ENCODE results near the gene SPARC.

SPARC gene

GRCh38 chr5:151671950-151672349 is 14.8 kb downstream of the SPARC start:
- Histone ChIP-seq H3K27me3 (ENCODE audit: control insufficient read depth, insufficient read depth, low read length) (no peaks in the 10 kb centered on the region), H3K36me3 (ENCODE audit: control insufficient read depth, insufficient read depth, low read length) (peaks cover 37% of the 10 kb centered on the region), H3K9me3 (ENCODE audit: control insufficient read depth, insufficient read depth, low read length) (no peaks in the 10 kb centered on the region), H3K4me3 (ENCODE audit: low read length) (no peak overlapping the region), H3K4me1 (ENCODE audit: control insufficient read depth, insufficient read depth, low read length) (0 out of 2 replicates have a peak, but pooled peaks cover 2% of the 10 kb centered on the region), H3K27ac (ENCODE audit: low read length) (no peak overlapping the region)
- DNase-seq (ENCODE audit: low read depth, low spot score), result no peak
- no CpG with 5 or more reads among the region's 4 CpGs for WGBS (ENCODE audit: insufficient coverage, insufficient read length)

- 0 out of 2 replicates have a peak, but pooled peaks cover 2% of the 10 kb centered on the region for H3K4me1 ChIP-seq (ENCODE audit: control insufficient read depth, insufficient read depth, low read length)
- no peaks in the 10 kb centered on the region for H3K9me3 ChIP-seq (ENCODE audit: control insufficient read depth, insufficient read depth, low read length)
- H3K27me3 ChIP-seq (ENCODE audit: control insufficient read depth, insufficient read depth, low read length), result no peaks in the 10 kb centered on the region
- no peak overlapping the region for H3K27ac ChIP-seq (ENCODE audit: low read length)
- no peak overlapping the region for H3K4me3 ChIP-seq (ENCODE audit: low read length)
- peaks cover 41% of the 10 kb centered on the region for H3K36me3 ChIP-seq (ENCODE audit: control insufficient read depth, insufficient read depth, low read length)
- no peak for DNase-seq (ENCODE audit: low read depth, low spot score)
- WGBS (ENCODE audit: insufficient coverage, insufficient read length), result no CpG with 5 or more reads among the region's 6 CpGs
Measured at GRCh38 chr5:151670953-151671636, 15.6 kb downstream of the SPARC start.

GRCh38 chr5:151670083-151670686 is 16.5 kb downstream of the SPARC start:
- Histone ChIP-seq H3K4me1 (ENCODE audit: control insufficient read depth, insufficient read depth, low read length) (no peaks in the 10 kb centered on the region), H3K27ac (ENCODE audit: low read length) (no peak overlapping the region), H3K36me3 (ENCODE audit: control insufficient read depth, insufficient read depth, low read length) (peaks cover 49% of the 10 kb centered on the region), H3K4me3 (ENCODE audit: low read length) (no peak overlapping the region), H3K27me3 (ENCODE audit: control insufficient read depth, insufficient read depth, low read length) (no peaks in the 10 kb centered on the region), H3K9me3 (ENCODE audit: control insufficient read depth, insufficient read depth, low read length) (no peaks in the 10 kb centered on the region)
- no CpG with 5 or more reads among the region's 4 CpGs for WGBS (ENCODE audit: insufficient coverage, insufficient read length)
- no peak for DNase-seq (ENCODE audit: low read depth, low spot score)

GRCh38 chr5:151667083-151667482 is 19.6 kb downstream of the SPARC start:
- Histone ChIP-seq H3K4me3 (ENCODE audit: low read length) (no peak overlapping the region), H3K36me3 (ENCODE audit: control insufficient read depth, insufficient read depth, low read length) (peaks cover 52% of the 10 kb centered on the region), H3K9me3 (ENCODE audit: control insufficient read depth, insufficient read depth, low read length) (no peaks in the 10 kb centered on the region), H3K4me1 (ENCODE audit: control insufficient read depth, insufficient read depth, low read length) (no peaks in the 10 kb centered on the region), H3K27ac (ENCODE audit: low read length) (no peak overlapping the region), H3K27me3 (ENCODE audit: control insufficient read depth, insufficient read depth, low read length) (no peaks in the 10 kb centered on the region)
- DNase-seq (ENCODE audit: low read depth, low spot score), result no peak
- WGBS (ENCODE audit: insufficient coverage, insufficient read length), result no CpG with 5 or more reads among the region's 7 CpGs

GRCh38 chr5:151665613-151666012 is 21.1 kb downstream of the SPARC start:
- no peaks in the 10 kb centered on the region for H3K27me3 ChIP-seq (ENCODE audit: control insufficient read depth, insufficient read depth, low read length)
- H3K4me3 ChIP-seq (ENCODE audit: low read length), result no peak overlapping the region
- peaks cover 43% of the 10 kb centered on the region for H3K36me3 ChIP-seq (ENCODE audit: control insufficient read depth, insufficient read depth, low read length)
- no peaks in the 10 kb centered on the region for H3K4me1 ChIP-seq (ENCODE audit: control insufficient read depth, insufficient read depth, low read length)
- WGBS (ENCODE audit: insufficient coverage, insufficient read length), result no CpG with 5 or more reads among the region's 2 CpGs
- H3K27ac ChIP-seq (ENCODE audit: low read length), result no peak overlapping the region
- no peak for DNase-seq (ENCODE audit: low read depth, low spot score)
- no peaks in the 10 kb centered on the region for H3K9me3 ChIP-seq (ENCODE audit: control insufficient read depth, insufficient read depth, low read length)

- no peak overlapping the region for H3K27ac ChIP-seq (ENCODE audit: low read length)
- no peaks in the 10 kb centered on the region for H3K4me1 ChIP-seq (ENCODE audit: control insufficient read depth, insufficient read depth, low read length)
- no peaks in the 10 kb centered on the region for H3K27me3 ChIP-seq (ENCODE audit: control insufficient read depth, insufficient read depth, low read length)
- H3K4me3 ChIP-seq (ENCODE audit: low read length), result no peak overlapping the region
- no CpG with 5 or more reads among the region's 6 CpGs for WGBS (ENCODE audit: insufficient coverage, insufficient read length)
- DNase-seq (ENCODE audit: low read depth, low spot score), result no peak
- H3K36me3 ChIP-seq (ENCODE audit: control insufficient read depth, insufficient read depth, low read length), result peaks cover 36% of the 10 kb centered on the region
- no peaks in the 10 kb centered on the region for H3K9me3 ChIP-seq (ENCODE audit: control insufficient read depth, insufficient read depth, low read length)
Measured at GRCh38 chr5:151664694-151665585, 21.8 kb downstream of the SPARC start.

- Histone ChIP-seq H3K27me3 (ENCODE audit: control insufficient read depth, insufficient read depth, low read length) (no peaks in the 10 kb centered on the region), H3K4me1 (ENCODE audit: control insufficient read depth, insufficient read depth, low read length) (no peaks in the 10 kb centered on the region), H3K36me3 (ENCODE audit: control insufficient read depth, insufficient read depth, low read length) (peaks cover 30% of the 10 kb centered on the region), H3K4me3 (ENCODE audit: low read length) (no peak overlapping the region), H3K27ac (ENCODE audit: low read length) (no peak overlapping the region), H3K9me3 (ENCODE audit: control insufficient read depth, insufficient read depth, low read length) (no peaks in the 10 kb centered on the region)
- no CpG with 5 or more reads among the region's 17 CpGs for WGBS (ENCODE audit: insufficient coverage, insufficient read length)
- no peak for DNase-seq (ENCODE audit: low read depth, low spot score)
Measured at GRCh38 chr5:151663617-151664293, 23.0 kb downstream of the SPARC start.

- no peak for DNase-seq (ENCODE audit: low read depth, low spot score)
- Histone ChIP-seq H3K27ac (ENCODE audit: low read length) (no peak overlapping the region), H3K4me1 (ENCODE audit: control insufficient read depth, insufficient read depth, low read length) (no peaks in the 10 kb centered on the region)
Measured at GRCh38 chr5:151662805-151663204, 23.9 kb downstream of the SPARC start.

GRCh38 chr5:151661968-151662732 is 24.6 kb downstream of the SPARC start:
- Histone ChIP-seq H3K27ac (ENCODE audit: low read length) (no peak overlapping the region), H3K36me3 (ENCODE audit: control insufficient read depth, insufficient read depth, low read length) (peaks cover 25% of the 10 kb centered on the region; the same call in 1 of the 2 replicates), H3K4me3 (ENCODE audit: low read length) (no peak overlapping the region), H3K4me1 (ENCODE audit: control insufficient read depth, insufficient read depth, low read length) (no peaks in the 10 kb centered on the region), H3K9me3 (ENCODE audit: control insufficient read depth, insufficient read depth, low read length) (no peaks in the 10 kb centered on the region), H3K27me3 (ENCODE audit: control insufficient read depth, insufficient read depth, low read length) (no peaks in the 10 kb centered on the region)
- no CpG with 5 or more reads among the region's 4 CpGs for WGBS (ENCODE audit: insufficient coverage, insufficient read length)
- DNase-seq (ENCODE audit: low read depth, low spot score), result no peak

More at GRCh38 chr5:151662805-151663204, 23.9 kb downstream of the SPARC start:
- Histone ChIP-seq H3K9me3 (ENCODE audit: control insufficient read depth, insufficient read depth, low read length) (no peaks in the 10 kb centered on the region), H3K36me3 (ENCODE audit: control insufficient read depth, insufficient read depth, low read length) (peaks cover 29% of the 10 kb centered on the region; the same call in 1 of the 2 replicates), H3K4me3 (ENCODE audit: low read length) (no peak overlapping the region), H3K27me3 (ENCODE audit: control insufficient read depth, insufficient read depth, low read length) (no peaks in the 10 kb centered on the region)
- no CpG with 5 or more reads among the region's 4 CpGs for WGBS (ENCODE audit: insufficient coverage, insufficient read length)

Measured in iPS DF 6.9 (cell line).